Measurements from ENCODE around the gene MYO1C. TPM values are rescaled to one million over a fixed set of nuclear protein-coding genes. Genes with fewer than 3 reads are reported as not detected.
"Not testable (repeated sequence)": the region's sequence is repeated elsewhere in the genome, so short reads cannot be mapped to it uniquely, and the experiment has no call there.

Gene MYO1C
- total and polyA plus RNA-seq, 2 experiments from 2014 or later = 76.8 to 85.3 TPM

DNA sequence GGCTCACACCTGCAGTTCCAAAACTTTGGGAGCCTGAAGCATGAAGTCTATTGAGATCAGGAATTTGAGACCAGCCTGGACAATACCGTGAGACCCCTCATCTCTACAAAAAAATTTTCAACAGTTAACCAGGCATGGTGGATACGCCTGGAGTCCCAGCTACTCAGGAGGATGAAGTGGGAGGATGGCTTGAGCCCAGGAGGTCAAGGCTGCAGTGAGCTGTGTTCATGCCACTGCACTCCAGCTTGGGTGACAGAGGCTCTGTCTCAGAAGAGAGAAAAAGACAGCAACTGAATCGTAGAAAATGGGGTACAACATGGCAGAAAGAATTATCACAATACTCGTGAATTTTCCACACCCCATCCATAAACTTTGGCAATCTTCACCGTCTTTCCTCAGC is 39.6 kb downstream of the MYO1C start:
- Histone ChIP-seq H3K9me2 (replicated peaks; ENCODE audit: insufficient read depth) (no peaks in the 10 kb centered on the region), H3K4me3 (no peak overlapping the region), H3K27me3 (no peaks in the 10 kb centered on the region), H3K36me3 (replicated peaks; ENCODE audit: insufficient read depth, low read depth) (no peaks in the 10 kb centered on the region), H3K4me1 (ENCODE audit: insufficient read depth) (peaks cover 14% of the 10 kb centered on the region), H2AFZ (no peak overlapping the region), H3K4me2 (no peak overlapping the region), H3K27ac (no peak overlapping the region), H4K20me1 (ENCODE audit: insufficient read depth, poor library complexity, severe bottlenecking) (peaks cover 68% of the 10 kb centered on the region), H3K79me2 (peaks cover 79% of the 10 kb centered on the region), H3K9me3 (ENCODE audit: low read depth) (no peaks in the 10 kb centered on the region)
- WGBS (ENCODE audit: low lambda C conversion rate, missing lambda C conversion rate) = 92% methylated on average over 5 of the region's 5 CpGs
- no peak for DNase-seq (ENCODE audit: low spot score)
- TF ChIP-seq EZH2 (IDR thresholded peaks at IDR 0.05; ENCODE audit: borderline replicate concordance) (no peak), EZH2phosphoT487 (IDR thresholded peaks at IDR 0.05; ENCODE audit: low read depth, severe bottlenecking, unreplicated experiment) (no peak)
- TF ChIP-seq, protein P1, sequence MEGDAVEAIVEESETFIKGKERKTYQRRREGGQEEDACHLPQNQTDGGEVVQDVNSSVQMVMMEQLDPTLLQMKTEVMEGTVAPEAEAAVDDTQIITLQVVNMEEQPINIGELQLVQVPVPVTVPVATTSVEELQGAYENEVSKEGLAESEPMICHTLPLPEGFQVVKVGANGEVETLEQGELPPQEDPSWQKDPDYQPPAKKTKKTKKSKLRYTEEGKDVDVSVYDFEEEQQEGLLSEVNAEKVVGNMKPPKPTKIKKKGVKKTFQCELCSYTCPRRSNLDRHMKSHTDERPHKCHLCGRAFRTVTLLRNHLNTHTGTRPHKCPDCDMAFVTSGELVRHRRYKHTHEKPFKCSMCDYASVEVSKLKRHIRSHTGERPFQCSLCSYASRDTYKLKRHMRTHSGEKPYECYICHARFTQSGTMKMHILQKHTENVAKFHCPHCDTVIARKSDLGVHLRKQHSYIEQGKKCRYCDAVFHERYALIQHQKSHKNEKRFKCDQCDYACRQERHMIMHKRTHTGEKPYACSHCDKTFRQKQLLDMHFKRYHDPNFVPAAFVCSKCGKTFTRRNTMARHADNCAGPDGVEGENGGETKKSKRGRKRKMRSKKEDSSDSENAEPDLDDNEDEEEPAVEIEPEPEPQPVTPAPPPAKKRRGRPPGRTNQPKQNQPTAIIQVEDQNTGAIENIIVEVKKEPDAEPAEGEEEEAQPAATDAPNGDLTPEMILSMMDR (IDR thresholded peaks at IDR 0.05; ENCODE audit: poor library complexity) = no peak

DNA sequence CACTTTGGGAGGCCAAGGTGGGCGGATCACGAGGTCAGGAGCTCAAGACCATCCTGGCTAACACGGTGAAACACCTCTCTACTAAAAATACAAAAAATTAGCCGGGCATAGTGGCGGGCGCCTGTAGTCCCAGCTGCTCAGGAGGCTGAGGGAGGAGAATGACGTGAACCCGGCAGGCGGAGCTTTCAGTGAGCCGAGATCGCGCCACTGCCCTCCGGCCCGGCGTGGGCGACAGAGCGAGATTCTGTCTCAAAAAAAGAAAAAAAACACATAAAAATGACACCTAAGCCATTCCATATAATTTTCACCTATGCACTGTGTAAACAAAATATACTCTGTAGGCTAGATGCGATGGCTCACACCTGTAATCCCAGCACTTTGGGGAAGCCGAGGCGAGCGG is 42.2 kb downstream of the MYO1C start:
- not testable (repeated sequence) for H3K9me2 ChIP-seq (replicated peaks; ENCODE audit: insufficient read depth); H3K4me3 ChIP-seq; H3K27me3 ChIP-seq; H3K4me2 ChIP-seq; DNase-seq (ENCODE audit: low spot score); H3K9me3 ChIP-seq (ENCODE audit: low read depth); H3K36me3 ChIP-seq (replicated peaks; ENCODE audit: insufficient read depth, low read depth); H2AFZ ChIP-seq; H3K27ac ChIP-seq
- Histone ChIP-seq H4K20me1 (ENCODE audit: insufficient read depth, poor library complexity, severe bottlenecking) (peaks cover 94% of the 10 kb centered on the region), H3K79me2 (peaks cover 99% of the 10 kb centered on the region), H3K4me1 (ENCODE audit: insufficient read depth) (peaks cover 14% of the 10 kb centered on the region)
- 97% methylated on average over 21 of the region's 21 CpGs for WGBS (ENCODE audit: low lambda C conversion rate, missing lambda C conversion rate)

DNA sequence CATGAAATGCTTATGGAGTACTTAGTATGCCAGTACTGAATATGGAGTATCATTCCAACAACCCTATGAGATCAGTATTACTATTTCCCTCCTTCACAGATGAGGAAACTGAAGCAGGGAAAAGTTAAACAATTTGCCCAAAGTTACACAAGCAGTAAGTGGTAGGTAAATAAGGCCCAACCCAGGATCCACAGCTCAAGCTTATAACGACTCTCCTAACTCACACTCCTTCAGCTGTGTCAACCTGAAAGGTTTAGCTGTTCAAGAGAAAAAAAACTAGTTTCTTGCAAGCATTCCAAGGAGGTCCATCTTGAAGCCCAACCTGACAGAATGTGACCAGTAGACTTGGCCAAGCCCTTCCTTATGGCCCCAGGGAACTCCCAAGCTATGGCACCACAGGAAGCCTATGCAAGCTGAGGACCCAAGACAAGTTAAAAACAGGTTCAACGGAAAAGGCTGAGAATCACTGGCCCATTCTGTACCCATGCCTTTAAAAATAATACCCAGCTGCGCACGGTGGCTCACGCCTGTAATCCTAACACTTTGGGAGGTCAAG is 43.0 kb downstream of the MYO1C start:
- Histone ChIP-seq H3K4me1 (ENCODE audit: insufficient read depth) (peaks cover 11% of the 10 kb centered on the region), H3K79me2 (peaks cover 97% of the 10 kb centered on the region), H3K9me3 (ENCODE audit: low read depth) (no peaks in the 10 kb centered on the region), H3K27me3 (no peaks in the 10 kb centered on the region), H3K9me2 (replicated peaks; ENCODE audit: insufficient read depth) (no peaks in the 10 kb centered on the region), H3K4me3 (no peak overlapping the region), H3K27ac (peak overlapping the region; percentile 47), H4K20me1 (ENCODE audit: insufficient read depth, poor library complexity, severe bottlenecking) (peaks cover 90% of the 10 kb centered on the region), H2AFZ (no peak overlapping the region), H3K4me2 (no peak overlapping the region), H3K36me3 (replicated peaks; ENCODE audit: insufficient read depth, low read depth) (no peaks in the 10 kb centered on the region)
- no peak for DNase-seq (ENCODE audit: low spot score)
- 82% methylated on average over 5 of the region's 5 CpGs for WGBS (ENCODE audit: low lambda C conversion rate, missing lambda C conversion rate)
- no peak for TF ChIP-seq EZH2 (IDR thresholded peaks at IDR 0.05; ENCODE audit: borderline replicate concordance)
- TF ChIP-seq, protein P1 (IDR thresholded peaks at IDR 0.05; ENCODE audit: poor library complexity) = no peak

DNA sequence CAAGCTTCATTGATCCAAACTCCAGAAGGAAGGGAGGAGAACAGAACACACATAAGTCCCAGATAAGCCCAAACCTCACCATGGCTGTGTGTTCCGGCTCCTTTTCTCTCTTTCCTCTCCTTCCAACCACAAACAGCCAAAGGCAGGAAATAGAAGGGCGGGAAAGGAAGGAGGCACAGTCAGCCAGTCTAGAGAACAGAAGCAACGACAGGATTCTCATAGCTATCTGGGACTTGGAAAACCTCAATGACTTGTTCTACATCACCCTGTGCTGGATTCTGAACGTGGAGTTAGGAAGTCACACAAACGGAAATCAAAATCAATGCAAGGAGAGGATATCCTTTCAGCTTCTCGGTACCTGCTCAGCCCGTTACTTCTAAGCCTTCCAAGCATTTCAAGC is 45.4 kb downstream of the MYO1C start:
- Histone ChIP-seq H3K27ac (no peak overlapping the region), H4K20me1 (ENCODE audit: insufficient read depth, poor library complexity, severe bottlenecking) (peaks cover 79% of the 10 kb centered on the region), H3K9me3 (ENCODE audit: low read depth) (no peaks in the 10 kb centered on the region), H2AFZ (no peak overlapping the region), H3K4me2 (no peak overlapping the region), H3K9me2 (replicated peaks; ENCODE audit: insufficient read depth) (no peaks in the 10 kb centered on the region), H3K27me3 (no peaks in the 10 kb centered on the region), H3K4me3 (no peak overlapping the region), H3K36me3 (replicated peaks; ENCODE audit: insufficient read depth, low read depth) (no peaks in the 10 kb centered on the region), H3K79me2 (peaks cover 97% of the 10 kb centered on the region), H3K4me1 (ENCODE audit: insufficient read depth) (peaks cover 3% of the 10 kb centered on the region)
- DNase-seq (ENCODE audit: low spot score) = no peak
- TF ChIP-seq, protein P1 (IDR thresholded peaks at IDR 0.05; ENCODE audit: poor library complexity) = no peak
- TF ChIP-seq EZH2 (IDR thresholded peaks at IDR 0.05; ENCODE audit: borderline replicate concordance) (no peak), EZH2phosphoT487 (IDR thresholded peaks at IDR 0.05; ENCODE audit: low read depth, severe bottlenecking, unreplicated experiment) (no peak)
- WGBS (ENCODE audit: low lambda C conversion rate, missing lambda C conversion rate) = 82% methylated on average over 7 of the region's 7 CpGs

Data from hepatocyte (in vitro differentiated cells).